IMR-90 (cell line): ENCODE measurements around the gene TBPL1.

Source experiments
- BHLHE40 ChIP-seq: fragments of 150-350 bp; IDR thresholded peaks from 2 replicates; pipeline ENCODE4 v1.6.1; 2016; ENCODE audit warnings: mild to moderate bottlenecking, low read depth, low read length
- CEBPB ChIP-seq: IDR thresholded peaks from 2 replicates; pipeline ENCODE4 v1.6.1; 2012; ENCODE audit warnings: low read depth, low read length, improper control_type of control experiment
- CHD1 ChIP-seq: IDR thresholded peaks from 2 replicates; pipeline ENCODE4 v1.6.1; 2012; ENCODE audit warnings: low read depth, low read length, improper control_type of control experiment
- FOS ChIP-seq: fragments of 150-350 bp; IDR thresholded peaks from 2 replicates; pipeline ENCODE4 v1.6.1; 2016; ENCODE audit warnings: low read depth, low read length
- MAFK ChIP-seq: IDR thresholded peaks from 2 replicates; pipeline ENCODE4 v1.6.1; 2012; ENCODE audit warnings: low read depth, low read length, improper control_type of control experiment
- MAZ ChIP-seq: IDR thresholded peaks from 2 replicates; pipeline ENCODE4 v1.6.1; 2012; ENCODE audit warnings: low read depth, mild to moderate bottlenecking, low read length, improper control_type of control experiment, moderate library complexity, borderline replicate concordance
- MXI1 ChIP-seq: IDR thresholded peaks from 2 replicates; pipeline ENCODE4 v1.6.1; 2012; ENCODE audit warnings: low read depth, mild to moderate bottlenecking, low read length, moderate library complexity, borderline replicate concordance
- POLR2A ChIP-seq: IDR thresholded peaks from 2 replicates; pipeline ENCODE4 v1.6.1; 2012; ENCODE audit warnings: mild to moderate bottlenecking, low read depth, low read length
- RAD21 ChIP-seq: IDR thresholded peaks from 2 replicates; pipeline ENCODE4 v1.6.1; 2012; ENCODE audit warnings: low read length, improper control_type of control experiment
- RFX5 ChIP-seq: IDR thresholded peaks from 2 replicates; pipeline ENCODE4 v1.8.0; 2012; ENCODE audit warnings: low read depth, mild to moderate bottlenecking, low read length, moderate library complexity
- SMC3 ChIP-seq: fragments of 150-350 bp; IDR thresholded peaks from 2 replicates; pipeline ENCODE4 v1.6.1; 2016; ENCODE audit warnings: low read depth, mild to moderate bottlenecking, antibody characterized with exemption, low read length, moderate library complexity
- TF ChIP-seq, protein P1 (sequence below): conservative IDR thresholded peaks from 2 replicates; pipeline ENCODE4 v1.5.1; 2012; ENCODE audit warnings: mild to moderate bottlenecking, low read depth, low read length, improper control_type of control experiment
- TF ChIP-seq, protein P2 (sequence below): fragments of 150-350 bp; IDR thresholded peaks from 2 replicates; pipeline ENCODE4 v1.6.1; 2017; ENCODE audit warnings: mild to moderate bottlenecking, antibody characterized with exemption, low read length, low read depth
- TF ChIP-seq, protein P3 (sequence below): fragments of 150-350 bp; IDR thresholded peaks from 2 replicates; pipeline ENCODE4 v1.6.1; 2016; ENCODE audit warnings: low read depth, mild to moderate bottlenecking, low read length, moderate library complexity, borderline replicate concordance

DNA sequence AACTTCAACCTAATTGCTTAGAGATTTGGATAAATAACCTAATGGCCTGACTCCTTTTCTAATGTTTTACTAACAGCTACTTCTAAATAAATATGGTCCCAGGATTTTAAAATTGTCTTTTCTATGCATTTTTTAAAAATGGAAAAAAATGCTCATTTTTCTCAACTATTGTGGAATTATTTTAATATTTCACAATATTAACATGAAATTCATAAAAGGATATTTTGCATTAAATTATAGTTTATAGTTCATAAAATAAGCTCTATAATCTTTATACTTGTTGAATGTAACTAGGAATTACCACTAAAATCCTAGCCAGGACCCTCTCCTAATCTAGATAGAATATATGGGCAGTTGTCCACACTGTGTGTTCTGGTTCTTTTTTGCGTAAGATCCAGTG, 37.3 kb downstream of the TBPL1 start:
- TF ChIP-seq, protein P1, sequence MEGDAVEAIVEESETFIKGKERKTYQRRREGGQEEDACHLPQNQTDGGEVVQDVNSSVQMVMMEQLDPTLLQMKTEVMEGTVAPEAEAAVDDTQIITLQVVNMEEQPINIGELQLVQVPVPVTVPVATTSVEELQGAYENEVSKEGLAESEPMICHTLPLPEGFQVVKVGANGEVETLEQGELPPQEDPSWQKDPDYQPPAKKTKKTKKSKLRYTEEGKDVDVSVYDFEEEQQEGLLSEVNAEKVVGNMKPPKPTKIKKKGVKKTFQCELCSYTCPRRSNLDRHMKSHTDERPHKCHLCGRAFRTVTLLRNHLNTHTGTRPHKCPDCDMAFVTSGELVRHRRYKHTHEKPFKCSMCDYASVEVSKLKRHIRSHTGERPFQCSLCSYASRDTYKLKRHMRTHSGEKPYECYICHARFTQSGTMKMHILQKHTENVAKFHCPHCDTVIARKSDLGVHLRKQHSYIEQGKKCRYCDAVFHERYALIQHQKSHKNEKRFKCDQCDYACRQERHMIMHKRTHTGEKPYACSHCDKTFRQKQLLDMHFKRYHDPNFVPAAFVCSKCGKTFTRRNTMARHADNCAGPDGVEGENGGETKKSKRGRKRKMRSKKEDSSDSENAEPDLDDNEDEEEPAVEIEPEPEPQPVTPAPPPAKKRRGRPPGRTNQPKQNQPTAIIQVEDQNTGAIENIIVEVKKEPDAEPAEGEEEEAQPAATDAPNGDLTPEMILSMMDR = no peak
- TF ChIP-seq POLR2A (no peak), MXI1 (no peak), FOS (no peak), MAZ (no peak), CEBPB (no peak), SMC3 (no peak), BHLHE40 (no peak), CHD1 (no peak), MAFK (no peak), RFX5 (no peak), RAD21 (no peak)
- TF ChIP-seq, protein P2, sequence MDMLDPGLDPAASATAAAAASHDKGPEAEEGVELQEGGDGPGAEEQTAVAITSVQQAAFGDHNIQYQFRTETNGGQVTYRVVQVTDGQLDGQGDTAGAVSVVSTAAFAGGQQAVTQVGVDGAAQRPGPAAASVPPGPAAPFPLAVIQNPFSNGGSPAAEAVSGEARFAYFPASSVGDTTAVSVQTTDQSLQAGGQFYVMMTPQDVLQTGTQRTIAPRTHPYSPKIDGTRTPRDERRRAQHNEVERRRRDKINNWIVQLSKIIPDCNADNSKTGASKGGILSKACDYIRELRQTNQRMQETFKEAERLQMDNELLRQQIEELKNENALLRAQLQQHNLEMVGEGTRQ = no peak
- TF ChIP-seq, protein P3, sequence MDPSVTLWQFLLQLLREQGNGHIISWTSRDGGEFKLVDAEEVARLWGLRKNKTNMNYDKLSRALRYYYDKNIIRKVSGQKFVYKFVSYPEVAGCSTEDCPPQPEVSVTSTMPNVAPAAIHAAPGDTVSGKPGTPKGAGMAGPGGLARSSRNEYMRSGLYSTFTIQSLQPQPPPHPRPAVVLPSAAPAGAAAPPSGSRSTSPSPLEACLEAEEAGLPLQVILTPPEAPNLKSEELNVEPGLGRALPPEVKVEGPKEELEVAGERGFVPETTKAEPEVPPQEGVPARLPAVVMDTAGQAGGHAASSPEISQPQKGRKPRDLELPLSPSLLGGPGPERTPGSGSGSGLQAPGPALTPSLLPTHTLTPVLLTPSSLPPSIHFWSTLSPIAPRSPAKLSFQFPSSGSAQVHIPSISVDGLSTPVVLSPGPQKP = no peak
